Mesenchymal stem cell (in vitro differentiated cells and primary cell): ENCODE data around the gene CEMIP.
A peak's percentile ranks its signal among the peaks of the same experiment; 100 is the strongest.

Source experiments
- DNase-seq: peaks from one replicate; pipeline ENCODE4 v3.0.0-alpha.2; 2013
- H2AFZ ChIP-seq: one replicate; pipeline ENCODE4 v1.6.1; 2013; ENCODE audit warnings: low read depth, mild to moderate bottlenecking, control low read depth, inconsistent platforms, low read length, moderate library complexity
- H2AK5ac ChIP-seq: 2 replicates; pipeline ENCODE4 v1.6.1; 2013; ENCODE audit warnings: low read length, moderate library complexity, mild to moderate bottlenecking, inconsistent platforms; ENCODE audit not compliant: severe bottlenecking
- H2BK120ac ChIP-seq: one replicate; pipeline ENCODE4 v1.6.1; 2013; ENCODE audit warnings: low read depth, mild to moderate bottlenecking, inconsistent platforms, low read length, moderate library complexity
- H2BK12ac ChIP-seq, 2 experiments: one replicate each; pipeline ENCODE4 v1.6.1; 2013; ENCODE audit warnings: inconsistent platforms in 2 of 2, low read length in 2 of 2, mild to moderate bottlenecking in 2 of 2, moderate library complexity in 2 of 2, control low read depth in 1 of 2
- H2BK15ac ChIP-seq: one replicate; pipeline ENCODE4 v1.6.1; 2013; ENCODE audit warnings: mild to moderate bottlenecking, low read depth, inconsistent platforms; ENCODE audit not compliant: poor library complexity, severe bottlenecking
- H2BK5ac ChIP-seq: 2 replicates; pipeline ENCODE4 v1.6.1; 2013; ENCODE audit warnings: low read depth, mild to moderate bottlenecking, low read length, control low read depth, inconsistent platforms; ENCODE audit not compliant: poor library complexity, severe bottlenecking
- H3K14ac ChIP-seq, 2 experiments: one replicate each; pipeline ENCODE4 v1.6.1; 2013; ENCODE audit warnings: inconsistent platforms in 2 of 2, low read length in 2 of 2, control low read depth in 1 of 2, mild to moderate bottlenecking in 1 of 2, moderate library complexity in 1 of 2
- H3K18ac ChIP-seq, 2 experiments: one replicate each; pipeline ENCODE4 v1.6.1; 2013; ENCODE audit warnings: inconsistent platforms in 2 of 2, low read length in 2 of 2, control low read depth in 1 of 2, low read depth in 1 of 2, mild to moderate bottlenecking in 1 of 2
- H3K23ac ChIP-seq, 2 experiments: one replicate each; pipeline ENCODE4 v1.6.1; 2013; ENCODE audit warnings: inconsistent platforms in 2 of 2, low read length in 2 of 2, mild to moderate bottlenecking in 2 of 2, moderate library complexity in 2 of 2, control low read depth in 1 of 2
- H3K27ac ChIP-seq: 2 replicates; pipeline ENCODE4 v1.5.1; 2013; ENCODE audit warnings: mild to moderate bottlenecking, moderate library complexity, low read length, control low read depth, inconsistent platforms; ENCODE audit not compliant: poor library complexity, severe bottlenecking
- H3K27me3 ChIP-seq, 2 experiments: 2 replicates each; pipeline versions ENCODE4 v1.6.1 to v1.7.0; 2013; ENCODE audit warnings: low read length in 2 of 2, mild to moderate bottlenecking in 2 of 2, moderate library complexity in 2 of 2, control low read depth in 1 of 2, inconsistent platforms in 1 of 2; ENCODE audit not compliant: control insufficient read depth in 1 of 2, insufficient read depth in 1 of 2
- H3K36me3 ChIP-seq, 2 experiments: 2 replicates each; pipeline versions ENCODE4 v1.6.1 to v1.7.0; 2013; ENCODE audit warnings: low read length in 2 of 2, control low read depth in 1 of 2, inconsistent platforms in 1 of 2, low read depth in 1 of 2, mild to moderate bottlenecking in 1 of 2; ENCODE audit not compliant: insufficient read depth in 2 of 2, control insufficient read depth in 1 of 2
- H3K4ac ChIP-seq, 2 experiments: one replicate each; pipeline ENCODE4 v1.6.1; 2013; ENCODE audit warnings: inconsistent platforms in 2 of 2, low read length in 2 of 2, mild to moderate bottlenecking in 2 of 2, moderate library complexity in 2 of 2, control low read depth in 1 of 2, low read depth in 1 of 2
- H3K4me1 ChIP-seq: 2 replicates; pipeline ENCODE4 v1.6.1; 2013; ENCODE audit warnings: low read depth, low read length, control low read depth; ENCODE audit not compliant: control insufficient read depth, insufficient read depth
- H3K4me2 ChIP-seq: 2 replicates; pipeline ENCODE4 v1.6.1; 2013; ENCODE audit warnings: low read length, mild to moderate bottlenecking, inconsistent platforms; ENCODE audit not compliant: poor library complexity, severe bottlenecking
- H3K4me3 ChIP-seq, 2 experiments: 2 replicates each; pipeline versions ENCODE4 v1.5.1 to v1.7.0; 2013; ENCODE audit warnings: low read length in 2 of 2, mild to moderate bottlenecking in 2 of 2, control low read depth in 1 of 2, low read depth in 1 of 2; ENCODE audit not compliant: insufficient read depth in 1 of 2
- H3K79me1 ChIP-seq: replicated peaks from 2 replicates; pipeline ENCODE4 v1.6.1; 2013; ENCODE audit warnings: mild to moderate bottlenecking, control low read depth, low read length, inconsistent platforms; ENCODE audit not compliant: poor library complexity, severe bottlenecking
- H3K9ac ChIP-seq: 2 replicates; pipeline ENCODE4 v1.7.0; 2013; ENCODE audit warnings: mild to moderate bottlenecking, low read length, moderate library complexity
- H3K9me3 ChIP-seq: 2 replicates; pipeline ENCODE4 v1.7.0; 2013; ENCODE audit warnings: mild to moderate bottlenecking, low read length; ENCODE audit not compliant: control insufficient read depth
- H4K8ac ChIP-seq: one replicate; pipeline ENCODE4 v1.6.1; 2013; ENCODE audit warnings: inconsistent platforms, mild to moderate bottlenecking, low read length, moderate library complexity
- H4K91ac ChIP-seq: one replicate; pipeline ENCODE4 v1.6.1; 2013; ENCODE audit warnings: mild to moderate bottlenecking, low read length, inconsistent platforms
- WGBS: methylation state at CpG from one replicate; pipeline ENCODE4 v1.1.7; 2013; ENCODE audit warnings: mixed read lengths; 5-methylcytosine and 5-hydroxymethylcytosine counted together

The CEMIP gene

DNA sequence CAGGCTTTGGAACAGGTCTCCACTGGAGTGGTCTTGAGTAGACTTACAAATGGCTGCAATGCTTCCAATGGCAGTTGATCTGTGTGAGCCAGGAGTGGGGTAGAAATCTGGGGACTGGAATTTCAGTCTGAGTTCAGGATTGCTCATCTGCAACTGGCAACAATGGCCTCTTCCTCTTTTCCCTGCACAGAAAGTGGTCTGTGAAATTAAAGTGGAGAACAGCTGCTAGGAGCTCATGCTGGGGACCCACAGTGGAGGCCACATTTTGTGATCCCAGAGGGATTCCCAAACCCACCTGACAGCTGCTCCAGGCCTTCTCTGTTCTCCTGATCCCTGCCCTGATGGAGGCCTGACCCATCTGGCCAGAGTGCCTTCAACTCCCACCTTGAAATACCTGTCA, 49.6 kb downstream of the CEMIP start:
- Histone ChIP-seq H3K4me2 (no peak overlapping the region), H2BK15ac (no peak overlapping the region), H3K9ac (no peak overlapping the region), H3K23ac (no peak overlapping the region), H3K4me3 (no peak overlapping the region), H3K4me1 (no peaks in the 10 kb centered on the region), H3K14ac (no peak overlapping the region), H3K79me1 (no peaks in the 10 kb centered on the region), H2BK5ac (no peak overlapping the region), H2BK12ac (no peak overlapping the region), H3K18ac (no peak overlapping the region), H2AK5ac (no peak overlapping the region), H3K9me3 (no peaks in the 10 kb centered on the region), H3K36me3 (peaks cover 0 to 81% of the 10 kb centered on the region in 2 experiments), H3K4ac (no peak overlapping the region), H4K91ac (no peak overlapping the region), H3K27ac (no peak overlapping the region), H4K8ac (no peak overlapping the region), H2BK120ac (no peak overlapping the region), H2AFZ (no peak overlapping the region), H3K27me3 (no peaks in the 10 kb centered on the region)
- DNase-seq, result no peak

DNA sequence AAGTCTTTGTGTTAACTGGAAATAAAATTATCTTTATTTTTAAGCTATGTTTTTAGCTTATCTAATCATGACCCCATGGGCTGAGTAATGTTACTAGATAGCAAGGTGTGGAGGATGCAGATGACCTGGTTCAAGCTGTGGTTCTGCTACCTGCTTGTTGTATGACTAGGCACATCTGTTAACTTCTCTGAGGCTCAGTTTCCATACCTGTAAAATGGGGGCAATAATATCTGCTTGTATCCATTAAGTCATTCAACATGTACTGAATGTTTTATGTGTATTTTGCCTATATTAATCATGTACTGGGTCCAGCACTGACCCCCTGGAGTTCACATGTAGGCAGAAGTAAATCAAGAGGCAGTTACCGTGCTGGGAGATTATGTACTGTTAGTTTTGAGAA, 51.5 kb downstream of the CEMIP start:
- no peak for DNase-seq
- no peak overlapping the region for H3K23ac ChIP-seq
- H2AFZ ChIP-seq, result no peak overlapping the region
- H3K36me3 ChIP-seq, result peaks cover 0 to 79% of the 10 kb centered on the region in 2 experiments
- H3K18ac ChIP-seq, result no peak overlapping the region
- H2BK12ac ChIP-seq, result no peak overlapping the region
- WGBS, result 100% methylated on average over 1 of the region's 1 CpG
- no peak overlapping the region for H3K27ac ChIP-seq
- H3K4me3 ChIP-seq, result no peak overlapping the region
- no peak overlapping the region for H4K91ac ChIP-seq
- H3K4ac ChIP-seq, result no peak overlapping the region
- H2BK5ac ChIP-seq, result no peak overlapping the region
- H3K79me1 ChIP-seq, result no peaks in the 10 kb centered on the region
- no peak overlapping the region for H3K4me2 ChIP-seq
- no peaks in the 10 kb centered on the region for H3K4me1 ChIP-seq
- H3K14ac ChIP-seq, result no peak overlapping the region
- no peak overlapping the region for H3K9ac ChIP-seq
- no peak overlapping the region for H2AK5ac ChIP-seq
- H3K9me3 ChIP-seq, result no peaks in the 10 kb centered on the region
- no peaks in the 10 kb centered on the region for H3K27me3 ChIP-seq
- no peak overlapping the region for H4K8ac ChIP-seq
- no peak overlapping the region for H2BK120ac ChIP-seq
- H2BK15ac ChIP-seq, result no peak overlapping the region

DNA sequence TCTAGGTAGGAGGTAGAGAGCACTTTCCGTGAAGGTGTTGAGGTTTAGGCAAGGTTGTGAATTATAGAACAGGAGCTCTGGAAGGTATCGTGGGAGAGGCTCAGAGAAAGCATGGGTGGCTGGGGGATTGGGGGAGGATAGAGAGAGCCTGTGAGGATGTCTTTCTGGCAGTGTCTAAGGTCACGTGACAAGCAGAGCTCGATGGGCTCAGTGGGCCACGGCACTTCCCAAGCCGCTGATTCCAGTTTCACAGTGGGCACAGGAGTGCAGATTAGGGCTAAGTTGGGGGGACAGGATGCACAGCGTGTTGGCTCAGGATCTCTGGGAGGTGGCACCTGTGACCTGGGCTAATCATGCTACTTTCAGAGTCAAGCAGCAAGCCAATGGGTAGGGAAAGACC, 52.0 kb downstream of the CEMIP start:
- Histone ChIP-seq H4K91ac (no peak overlapping the region), H3K9me3 (no peaks in the 10 kb centered on the region), H2BK15ac (no peak overlapping the region), H3K14ac (peak overlapping the region in 1 of 2 experiments; percentile 39), H3K9ac (no peak overlapping the region), H2AK5ac (no peak overlapping the region), H3K18ac (no peak overlapping the region), H4K8ac (no peak overlapping the region), H3K27ac (no peak overlapping the region), H3K4me1 (no peaks in the 10 kb centered on the region), H2BK12ac (no peak overlapping the region), H2AFZ (no peak overlapping the region), H2BK5ac (no peak overlapping the region), H3K27me3 (peaks cover 0 to 2% of the 10 kb centered on the region in 2 experiments), H3K79me1 (no peaks in the 10 kb centered on the region), H3K4me3 (no peak overlapping the region), H3K4ac (no peak overlapping the region), H3K4me2 (no peak overlapping the region), H3K36me3 (peaks cover 0 to 76% of the 10 kb centered on the region in 2 experiments), H3K23ac (no peak overlapping the region), H2BK120ac (no peak overlapping the region)
- WGBS, result 90% methylated on average over 7 of the region's 7 CpGs
- no peak for DNase-seq

DNA sequence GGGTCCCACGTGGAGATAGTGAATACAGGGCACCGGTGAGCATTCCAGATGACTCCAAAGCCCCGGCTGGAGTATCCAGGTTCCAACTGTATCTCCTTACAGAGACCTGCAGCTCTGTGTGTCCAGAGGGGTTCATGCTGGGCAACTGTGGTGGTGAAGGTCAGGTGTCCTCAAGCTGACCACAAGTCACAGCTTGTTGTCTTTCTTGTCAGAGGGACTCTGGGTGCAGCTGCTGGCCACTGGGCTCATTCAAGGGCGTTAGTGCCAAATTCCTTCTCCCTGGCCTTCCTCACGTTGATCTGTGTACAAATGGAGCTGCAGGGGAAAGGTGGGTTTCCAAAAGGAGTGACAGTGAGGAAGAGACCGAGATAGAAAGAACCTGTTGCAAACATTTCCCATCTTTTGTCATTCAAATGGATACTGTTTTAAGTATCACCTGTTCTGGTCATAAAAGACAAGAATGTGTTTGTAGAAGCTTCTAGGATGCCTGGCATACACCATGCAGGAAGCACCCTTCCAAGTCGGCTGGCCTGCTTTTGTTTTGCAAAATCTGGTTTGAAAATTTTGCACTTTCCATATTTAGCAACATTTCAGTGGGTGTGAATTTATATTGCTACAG, 52.5 kb downstream of the CEMIP start:
- H3K14ac ChIP-seq, result no peak overlapping the region
- no peak overlapping the region for H3K4me2 ChIP-seq
- no peak overlapping the region for H4K91ac ChIP-seq
- peak overlapping the region; percentile 24 for H4K8ac ChIP-seq
- H3K4me1 ChIP-seq, result no peaks in the 10 kb centered on the region
- H2AK5ac ChIP-seq, result no peak overlapping the region
- H3K27ac ChIP-seq, result no peak overlapping the region
- H3K4me3 ChIP-seq, result no peak overlapping the region
- 68% methylated on average over 6 of the region's 7 CpGs for WGBS
- peaks cover 0 to 4% of the 10 kb centered on the region in 2 experiments for H3K27me3 ChIP-seq
- H3K18ac ChIP-seq, result no peak overlapping the region
- no peak overlapping the region for H2AFZ ChIP-seq
- H3K9me3 ChIP-seq, result no peaks in the 10 kb centered on the region
- DNase-seq, result no peak
- H2BK15ac ChIP-seq, result no peak overlapping the region
- H3K23ac ChIP-seq, result no peak overlapping the region
- no peak overlapping the region for H2BK5ac ChIP-seq
- H3K4ac ChIP-seq, result no peak overlapping the region
- H2BK12ac ChIP-seq, result no peak overlapping the region
- H3K9ac ChIP-seq, result no peak overlapping the region
- no peaks in the 10 kb centered on the region for H3K79me1 ChIP-seq
- H3K36me3 ChIP-seq, result peaks cover 0 to 77% of the 10 kb centered on the region in 2 experiments
- H2BK120ac ChIP-seq, result no peak overlapping the region
